GM21447 (cell line): Measurements from ENCODE around the gene AFF2.
"Not testable (repeated sequence)": the region's sequence is repeated elsewhere in the genome, so short reads cannot be mapped to it uniquely, and the experiment has no call there.

Experiments
- ATAC-seq: cut with Tn5 transposase; IDR thresholded peaks from one replicate; pipeline ENCODE4 v1.9.1; 2021; ENCODE audit not compliant: unreplicated experiment

AFF2 gene

GRCh38 chrX:148632444-148632843 lies 132.0 kb downstream of the AFF2 start:
- no peak for ATAC-seq

GRCh38 chrX:148633218-148633908 lies 132.9 kb downstream of the AFF2 start:
- no peak for ATAC-seq

GRCh38 chrX:148634591-148634990 lies 134.2 kb downstream of the AFF2 start:
- ATAC-seq, result no peak

DNA sequence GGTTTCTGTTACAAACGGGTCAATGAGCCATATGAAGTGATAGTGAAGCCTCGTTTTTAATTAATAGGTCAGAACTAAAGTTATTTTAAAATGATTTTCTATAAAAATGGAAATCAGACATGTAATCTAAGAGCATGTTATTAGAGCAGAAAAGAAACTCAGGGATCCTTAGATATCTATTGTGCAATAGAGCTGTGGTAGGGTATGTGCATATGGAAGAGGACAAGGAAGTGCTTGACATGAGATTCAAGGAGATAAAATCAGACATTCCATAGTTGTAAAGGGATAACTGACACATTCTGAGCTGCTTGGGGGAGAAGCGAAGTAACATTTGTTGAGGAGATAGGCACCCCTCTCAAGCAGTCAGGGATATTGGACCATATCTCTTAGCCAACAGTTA lies 143.0 kb downstream of the AFF2 start:
- ATAC-seq, result no peak

- no peak for ATAC-seq
Measured at GRCh38 chrX:148647651-148648050, 147.2 kb downstream of the AFF2 start.

DNA sequence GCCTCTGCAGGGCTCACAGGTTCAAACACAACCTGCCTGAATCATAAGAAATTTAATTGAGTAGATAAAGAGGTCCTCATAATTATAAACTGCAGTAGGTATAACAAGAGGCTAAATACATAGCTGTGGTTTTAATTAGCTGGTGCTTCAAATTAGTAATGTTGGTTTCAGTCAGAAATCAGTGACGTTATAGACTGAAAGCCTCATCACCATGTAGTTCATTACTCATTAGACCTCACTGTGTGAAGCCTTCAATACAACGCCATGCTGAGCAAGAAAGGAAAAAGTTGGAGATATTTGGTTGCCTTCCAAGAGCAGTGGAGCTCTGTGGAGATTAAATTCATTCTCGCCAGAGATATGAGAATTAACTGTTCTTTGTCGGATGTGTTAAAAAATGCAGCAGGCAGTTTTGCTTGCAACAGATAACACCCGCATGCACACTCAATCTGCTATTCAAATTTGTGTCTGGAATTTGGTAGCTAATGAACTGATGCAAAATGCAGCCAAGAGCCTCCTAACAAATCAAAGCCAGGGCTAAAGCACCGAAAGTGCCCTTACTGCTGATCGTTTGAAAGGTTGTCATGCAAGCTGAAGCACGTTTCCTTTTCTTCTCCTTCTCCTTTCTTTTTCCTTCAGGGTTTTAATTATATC lies 148.9 kb downstream of the AFF2 start:
- ATAC-seq, result no peak

DNA sequence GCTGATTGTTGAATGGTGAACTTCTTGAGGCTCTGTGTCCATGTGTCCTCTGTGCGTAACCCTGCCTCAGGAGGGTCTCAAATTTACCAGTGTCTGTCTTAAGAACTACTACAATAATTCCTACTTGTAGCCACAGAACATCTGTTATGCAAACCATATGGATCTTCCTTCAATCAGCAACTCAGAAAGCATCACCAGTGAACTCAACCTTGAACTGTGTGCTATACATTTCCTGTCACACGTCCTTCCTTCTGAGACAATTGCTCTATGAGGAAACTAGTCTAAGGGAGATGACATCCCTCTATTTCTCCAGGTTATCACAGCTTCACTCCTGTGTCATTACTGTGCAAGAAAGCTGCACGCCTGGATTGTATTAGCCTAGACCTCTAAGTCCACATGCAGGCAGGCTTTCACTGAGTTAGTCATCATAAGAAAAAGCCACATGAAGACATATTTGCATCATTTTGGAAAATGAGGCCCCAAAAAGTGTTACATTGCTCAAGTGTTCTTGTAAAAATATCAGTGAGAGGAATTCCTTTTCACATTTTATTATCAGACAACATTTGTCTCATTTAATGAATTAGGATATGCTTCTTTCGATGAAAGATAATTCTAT lies 157.8 kb downstream of the AFF2 start:
- ATAC-seq, result no peak

GRCh38 chrX:148659481-148659880 lies 159.1 kb downstream of the AFF2 start:
- ATAC-seq, result no peak

GRCh38 chrX:148661035-148661434 lies 160.6 kb downstream of the AFF2 start:
- no peak for ATAC-seq

DNA sequence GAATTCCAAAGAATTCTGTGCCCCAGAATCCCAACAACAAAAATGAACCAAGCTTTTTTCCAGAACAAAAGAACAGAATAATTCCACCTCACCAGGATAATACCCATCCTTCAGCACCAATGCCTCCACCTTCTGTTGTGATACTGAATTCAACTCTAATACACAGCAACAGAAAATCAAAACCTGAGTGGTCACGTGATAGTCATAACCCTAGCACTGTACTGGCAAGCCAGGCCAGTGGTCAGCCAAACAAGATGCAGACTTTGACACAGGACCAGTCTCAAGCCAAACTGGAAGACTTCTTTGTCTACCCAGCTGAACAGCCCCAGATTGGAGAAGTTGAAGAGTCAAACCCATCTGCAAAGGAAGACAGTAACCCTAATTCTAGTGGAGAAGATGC lies 161.6 kb downstream of the AFF2 start:
- no peak for ATAC-seq

DNA sequence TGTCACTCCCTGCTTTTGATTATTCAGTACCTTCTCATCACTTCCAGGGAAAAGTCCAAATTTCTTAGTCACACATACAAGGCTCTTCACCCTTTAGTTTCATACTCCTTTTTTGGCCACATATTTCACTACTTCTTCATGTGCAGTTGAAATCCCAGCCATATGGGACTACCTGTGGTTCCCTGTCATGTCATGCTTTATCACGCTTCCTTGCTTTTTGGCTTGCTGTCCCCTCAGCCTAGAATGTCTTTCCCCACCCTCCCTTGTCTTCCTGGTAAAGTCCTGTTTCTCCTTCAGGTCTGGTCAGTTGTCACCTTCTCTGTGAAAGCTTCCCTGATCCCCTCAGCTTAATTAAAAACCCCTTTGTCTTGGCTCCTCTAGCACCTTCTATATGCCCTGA lies 163.8 kb downstream of the AFF2 start:
- no peak for ATAC-seq

DNA sequence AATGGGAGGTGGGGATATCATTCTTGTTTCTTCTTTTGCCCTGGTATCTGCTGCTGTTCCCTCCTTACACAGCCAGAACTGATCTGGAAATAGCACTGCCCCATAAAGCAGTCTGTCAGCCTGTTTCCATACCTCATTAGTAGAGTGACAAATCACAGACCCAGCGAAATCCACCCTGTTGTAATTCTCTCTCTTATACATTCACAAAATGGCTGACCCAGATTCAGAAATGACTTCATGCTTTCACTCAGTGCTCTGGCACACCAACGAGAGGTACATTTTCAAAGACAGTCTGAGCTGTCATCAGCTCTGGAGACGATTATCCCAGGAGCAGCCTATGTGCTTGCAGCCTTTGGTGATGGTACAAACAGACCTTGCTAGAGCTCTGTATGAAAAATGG lies 164.6 kb downstream of the AFF2 start:
- no peak for ATAC-seq

- ATAC-seq, result not testable (repeated sequence)
Measured at GRCh38 chrX:148669175-148669574, 168.8 kb downstream of the AFF2 start.

- no peak for ATAC-seq
Measured at GRCh38 chrX:148670277-148670676, 169.9 kb downstream of the AFF2 start.

DNA sequence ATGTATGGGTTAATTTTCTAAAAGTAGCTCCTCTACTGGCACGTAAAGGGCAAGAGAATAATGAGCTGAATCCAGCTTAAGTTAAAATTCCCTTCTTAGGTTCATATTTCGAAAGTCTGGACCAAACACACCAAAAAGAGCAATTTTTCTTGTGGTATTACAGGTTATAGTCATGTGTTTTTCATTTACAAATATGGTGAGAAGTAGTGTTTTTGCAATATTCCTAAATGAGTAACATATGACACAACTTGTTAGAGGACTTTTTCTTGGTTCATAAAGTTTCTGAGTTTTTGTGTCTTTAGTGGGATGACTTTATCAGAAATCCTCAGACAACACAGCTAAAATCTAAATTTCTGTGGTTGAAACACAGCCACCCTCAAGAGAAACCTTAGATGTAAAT lies 172.1 kb downstream of the AFF2 start:
- ATAC-seq, result no peak

- no peak for ATAC-seq
Measured at GRCh38 chrX:148681605-148682004, 181.2 kb downstream of the AFF2 start.

DNA sequence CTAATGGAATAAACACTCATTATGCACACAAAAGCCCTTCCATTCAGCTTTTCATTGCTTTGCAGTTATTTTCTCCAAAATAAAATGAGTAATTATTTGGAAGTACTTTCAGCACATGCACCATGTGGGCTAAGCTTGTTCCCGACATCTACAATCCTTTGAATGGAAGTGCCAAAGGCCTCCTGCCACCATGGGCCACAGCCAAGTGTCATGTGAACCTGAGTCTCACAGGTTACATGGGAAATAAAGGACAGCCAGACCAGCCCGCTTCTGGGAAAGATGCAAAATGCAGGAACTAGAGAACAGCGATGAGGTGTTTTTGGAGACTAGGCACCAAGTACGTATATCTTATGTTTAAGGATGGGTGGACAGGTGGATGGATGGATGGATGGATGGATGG lies 181.8 kb downstream of the AFF2 start:
- no peak for ATAC-seq

GRCh38 chrX:148691456-148691855 lies 191.0 kb downstream of the AFF2 start:
- no peak for ATAC-seq

DNA sequence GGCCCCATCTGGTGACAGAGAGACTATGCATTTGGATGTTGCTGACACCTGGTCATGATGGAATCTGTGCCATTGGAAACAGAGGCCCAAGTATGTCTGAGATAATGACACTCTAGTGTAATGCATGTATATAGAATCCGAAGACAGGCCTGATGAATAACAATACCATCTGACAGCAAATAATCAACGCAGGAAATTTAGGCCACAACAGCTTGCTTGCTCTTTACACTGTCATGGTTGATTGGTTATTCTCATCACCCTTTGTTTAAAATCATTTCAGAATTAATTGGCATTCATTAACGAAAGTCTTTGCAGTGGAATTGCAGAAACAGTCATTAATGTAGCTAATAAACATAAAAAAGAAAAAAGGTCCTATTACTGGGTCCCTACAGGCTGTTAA lies 194.8 kb downstream of the AFF2 start:
- ATAC-seq, result no peak

DNA sequence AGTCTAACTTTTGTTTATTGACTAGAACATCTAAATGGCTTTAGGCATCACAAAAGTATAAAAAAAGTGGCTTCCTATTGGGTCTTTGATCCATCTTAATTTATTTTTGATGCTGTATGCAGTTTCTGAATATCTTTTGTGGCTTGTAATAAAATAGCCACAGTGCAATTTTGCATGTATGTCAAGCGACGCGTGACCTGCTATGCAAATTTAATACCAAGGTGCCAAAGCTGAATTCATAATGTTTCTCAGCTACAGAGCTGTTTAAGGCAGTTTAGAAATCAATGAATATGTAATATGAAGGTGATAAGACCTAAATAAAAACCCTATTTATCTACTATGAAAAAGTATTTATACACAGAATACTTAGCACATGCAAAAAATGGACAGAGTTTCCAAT lies 197.8 kb downstream of the AFF2 start:
- no peak for ATAC-seq

GRCh38 chrX:148700021-148700420 lies 199.6 kb downstream of the AFF2 start:
- ATAC-seq, result no peak

DNA sequence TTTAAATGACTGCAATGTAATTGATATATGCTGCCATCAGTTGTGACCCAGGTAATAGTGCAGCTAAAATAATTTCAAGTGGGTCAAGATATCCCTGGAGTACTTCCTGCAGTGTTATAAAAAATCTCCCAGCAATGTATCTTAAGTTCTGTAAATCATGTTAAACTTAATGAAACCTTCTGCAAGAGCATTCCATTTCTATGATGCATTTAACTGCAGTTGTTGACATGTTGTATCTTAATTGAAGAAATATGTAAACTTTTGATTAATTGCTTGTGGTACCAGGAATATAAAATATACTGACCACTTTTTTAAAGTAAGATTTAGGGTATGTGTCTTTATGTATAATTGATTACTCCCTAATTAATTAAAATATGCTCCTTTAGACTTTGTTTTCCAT lies 213.6 kb downstream of the AFF2 start:
- no peak for ATAC-seq

- no peak for ATAC-seq
Measured at GRCh38 chrX:148715361-148715760, 214.9 kb downstream of the AFF2 start.
